CD4-positive, alpha-beta T cell treated with Interleukin-4 for 4 hours (primary cell): ENCODE results near the gene CBLIF.
"Not testable (repeated sequence)": the region's sequence is repeated elsewhere in the genome, so short reads cannot be mapped to it uniquely, and the experiment has no call there.

Experiments used
- DNase-seq: peaks from one replicate; pipeline ENCODE4 v3.0.0-alpha.2; 2020

The CBLIF gene

DNA sequence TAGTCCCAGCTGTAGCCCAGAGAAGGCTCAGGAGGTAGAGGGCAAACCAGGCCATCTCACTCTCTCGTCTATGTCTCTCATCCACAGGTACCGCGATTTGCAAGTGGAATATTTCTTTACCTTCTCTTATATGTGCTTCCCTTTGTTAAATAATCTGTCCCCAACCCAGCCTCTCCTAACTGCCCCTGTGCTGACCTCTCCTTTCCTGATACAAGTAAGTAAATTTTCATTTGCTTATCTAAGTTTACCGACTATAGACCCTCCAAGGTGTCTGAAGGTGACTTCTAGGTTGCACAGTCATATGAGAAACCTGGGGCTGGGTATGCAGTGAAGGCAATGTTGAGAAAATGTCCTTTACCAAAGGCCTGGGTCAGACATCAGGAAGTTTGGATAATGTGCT is at the start of gene CBLIF:
Gene CBLIF (minus strand): TSS at position 101 of the 400 bp plus-strand sequence. CDS start 46 bp downstream, at position 55.
- DNase-seq: no peak

DNA sequence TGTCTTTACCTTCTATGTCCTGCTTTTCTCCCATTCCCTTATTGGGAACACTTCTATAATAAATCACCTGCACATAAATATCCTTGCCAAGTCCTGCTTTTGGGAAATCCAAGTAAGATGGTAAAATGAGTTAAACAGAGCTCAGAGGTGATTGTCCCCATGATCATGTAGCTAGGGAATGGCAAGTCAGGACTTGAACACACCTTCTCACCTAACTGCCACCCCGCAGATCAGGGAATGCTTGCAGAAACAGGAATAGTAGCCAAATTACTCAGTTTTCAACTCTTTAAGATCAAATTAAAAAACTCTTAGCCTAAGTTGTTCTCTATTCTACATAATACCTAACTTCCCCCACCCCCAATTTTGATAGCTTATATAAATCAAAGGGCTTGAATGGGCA is 49.3 kb upstream of the CBLIF start:
- no peak for DNase-seq

DNA sequence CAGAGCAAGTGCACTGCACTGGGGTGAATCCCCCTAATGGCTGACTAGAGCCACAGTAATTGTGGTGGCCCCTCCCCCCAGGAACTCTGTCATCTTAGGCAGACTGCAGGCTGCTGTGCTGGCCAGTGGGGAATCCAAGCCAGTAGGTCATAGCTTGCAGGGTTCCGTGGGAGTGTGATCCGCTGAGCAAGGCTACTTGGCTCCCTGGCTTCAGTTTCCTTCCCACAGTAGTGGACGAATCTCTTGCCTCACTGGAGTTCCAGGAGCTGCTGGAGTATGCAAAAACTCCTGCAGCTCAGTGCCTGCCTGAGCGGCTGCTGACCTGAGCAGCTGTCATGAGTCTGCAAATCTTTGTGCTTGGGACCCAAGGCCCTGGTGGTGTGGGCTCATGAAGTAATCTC is 46.5 kb upstream of the CBLIF start:
- DNase-seq: no peak

DNA sequence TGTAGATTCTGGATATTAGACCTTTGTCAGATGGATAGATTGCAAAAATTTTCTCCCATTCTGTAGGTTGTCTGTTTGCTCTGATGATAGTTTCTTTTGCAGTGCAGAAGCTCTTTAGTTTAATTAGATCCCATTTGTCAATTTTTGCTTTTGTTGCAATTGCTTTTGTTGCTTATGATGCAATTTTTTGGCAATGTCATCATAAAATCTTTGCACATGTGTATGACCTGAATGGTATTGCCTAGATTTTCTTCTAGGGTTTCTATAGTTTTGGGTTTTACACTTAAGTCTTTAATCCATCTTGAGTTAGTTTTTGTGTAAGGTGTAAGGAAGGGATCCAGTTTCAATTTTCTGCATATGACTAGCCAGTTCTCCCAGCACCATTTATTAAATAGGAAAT is 41.9 kb upstream of the CBLIF start:
- not testable (repeated sequence) for DNase-seq

DNA sequence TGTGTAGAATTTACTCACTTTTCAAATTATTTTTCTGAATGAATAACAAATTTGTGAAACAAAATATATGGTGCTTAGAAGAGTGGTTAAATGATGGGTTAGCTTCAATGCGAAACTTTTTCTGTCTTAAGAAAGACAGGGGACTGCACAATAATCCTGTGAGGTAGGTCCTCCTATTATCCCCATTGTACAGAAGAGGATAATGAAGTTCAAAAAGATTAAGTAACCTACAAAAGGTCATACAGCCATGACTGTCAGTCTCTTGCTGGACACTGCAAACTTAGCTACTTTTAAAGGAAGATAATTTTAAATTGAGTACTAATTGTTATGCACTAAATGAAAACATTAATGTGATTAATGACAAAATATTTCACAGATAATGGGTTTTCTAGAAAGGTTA is 38.3 kb upstream of the CBLIF start:
- no peak for DNase-seq

DNA sequence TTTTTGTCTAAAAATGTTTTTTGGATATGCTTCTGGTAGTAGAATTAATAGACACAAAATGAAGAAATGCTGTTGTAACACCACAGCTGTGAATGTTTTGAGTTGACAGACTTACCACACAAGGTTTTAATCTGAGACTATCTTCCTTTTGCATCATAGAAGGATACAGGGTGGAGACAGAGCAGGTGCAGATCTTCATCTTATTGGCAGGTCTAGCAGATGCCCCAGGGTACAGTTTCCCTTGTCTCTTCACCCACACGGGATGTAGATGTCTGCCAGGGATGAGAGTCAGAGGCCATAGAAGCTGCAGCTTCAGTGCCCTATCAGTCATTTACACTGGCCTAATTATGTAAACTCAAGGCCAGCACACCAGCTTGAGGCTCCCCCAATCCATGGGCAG is 34.3 kb upstream of the CBLIF start:
- DNase-seq: no peak

DNA sequence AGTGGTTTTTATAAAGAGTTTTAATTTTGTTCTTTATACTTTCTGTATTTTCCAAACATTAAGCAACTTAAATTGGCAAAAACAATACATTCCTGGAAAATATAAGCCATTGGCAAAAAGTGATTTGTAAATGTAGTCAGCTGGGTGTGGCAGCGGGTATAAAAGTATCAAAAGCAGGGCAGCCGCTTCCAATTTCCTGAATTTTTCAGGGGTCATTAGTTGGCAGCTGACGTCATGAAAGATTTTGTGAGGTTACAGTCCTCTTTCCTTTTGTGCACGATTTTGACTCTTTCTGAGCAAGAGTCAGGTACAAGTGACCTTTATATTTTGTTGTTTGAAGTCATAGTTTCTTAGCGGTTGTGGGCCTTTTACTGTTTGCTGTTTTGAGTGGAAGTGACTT is 33.3 kb upstream of the CBLIF start, which contains the start of gene OOSP3:
Gene OOSP3 (plus strand): TSS at position 208 of the 400 bp plus-strand sequence. CDS start 27 bp downstream, at position 235.
- DNase-seq: no peak

DNA sequence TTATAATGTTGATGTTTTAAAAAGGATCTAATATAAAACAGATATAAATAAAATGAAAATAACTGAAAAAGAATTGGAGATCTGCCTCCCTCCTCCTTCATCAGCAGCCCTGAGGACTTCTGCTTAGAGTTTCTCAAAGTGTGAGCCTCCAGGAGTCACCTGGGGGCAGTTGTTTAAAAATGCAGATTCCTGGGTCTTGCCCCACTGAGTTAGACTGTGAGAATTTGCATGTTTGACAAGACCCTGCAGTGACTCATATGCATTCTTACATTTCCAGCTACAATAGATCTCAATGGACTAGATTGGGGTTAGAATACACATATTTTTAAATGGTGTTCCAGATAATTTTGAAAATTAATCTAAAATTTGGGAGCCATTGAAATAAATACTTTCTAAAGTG is 32.5 kb upstream of the CBLIF start:
- DNase-seq: no peak

DNA sequence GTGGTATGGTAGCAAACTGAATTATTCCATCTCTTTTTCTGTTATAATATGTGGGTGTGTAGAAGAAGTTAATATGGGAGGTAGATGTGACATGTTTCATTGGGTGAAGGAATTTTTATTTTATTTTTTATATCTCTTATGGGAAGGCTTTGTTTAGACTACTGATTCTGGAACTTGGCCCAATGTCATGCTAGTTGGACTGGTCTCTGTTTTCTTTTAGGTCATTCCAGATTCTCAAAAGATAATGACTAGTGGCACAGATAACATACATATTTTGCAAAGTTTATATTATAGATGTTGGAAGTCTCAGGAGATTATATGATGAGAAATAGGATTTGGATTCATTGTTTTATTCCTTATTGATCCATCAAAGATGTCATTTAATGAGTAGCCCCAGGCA is 32.0 kb upstream of the CBLIF start:
- DNase-seq: no peak

DNA sequence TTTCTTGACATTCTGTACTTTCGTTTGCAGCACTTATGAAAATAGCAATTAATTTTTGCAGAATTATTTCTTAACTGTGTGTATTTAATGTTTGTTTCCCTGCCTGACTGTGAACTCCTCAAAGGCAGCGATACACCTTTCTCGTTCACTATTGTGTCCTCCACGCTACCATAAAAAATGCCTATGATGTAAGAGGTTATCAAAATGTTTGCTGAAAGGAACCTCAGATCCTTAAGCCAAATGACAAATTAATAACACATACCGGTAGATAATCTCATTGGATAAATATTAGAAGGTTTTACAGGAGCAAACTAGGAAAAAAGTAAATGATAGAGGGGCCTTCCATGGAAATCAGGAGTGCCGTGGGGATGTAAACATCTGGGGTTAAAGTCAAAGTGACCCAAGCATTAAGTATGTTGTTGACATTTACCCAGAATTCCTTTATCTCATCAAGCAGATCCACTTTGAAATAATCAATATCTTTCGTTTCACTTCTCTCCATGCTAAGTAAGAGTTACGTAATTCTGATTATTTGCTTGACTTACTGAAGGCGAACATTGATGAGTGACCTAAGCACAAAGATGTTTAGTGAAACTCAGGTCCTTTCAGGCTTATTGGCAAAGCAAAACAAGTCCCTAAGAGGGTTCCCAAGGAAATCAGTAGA is 30.7 kb upstream of the CBLIF start:
- no peak for DNase-seq

DNA sequence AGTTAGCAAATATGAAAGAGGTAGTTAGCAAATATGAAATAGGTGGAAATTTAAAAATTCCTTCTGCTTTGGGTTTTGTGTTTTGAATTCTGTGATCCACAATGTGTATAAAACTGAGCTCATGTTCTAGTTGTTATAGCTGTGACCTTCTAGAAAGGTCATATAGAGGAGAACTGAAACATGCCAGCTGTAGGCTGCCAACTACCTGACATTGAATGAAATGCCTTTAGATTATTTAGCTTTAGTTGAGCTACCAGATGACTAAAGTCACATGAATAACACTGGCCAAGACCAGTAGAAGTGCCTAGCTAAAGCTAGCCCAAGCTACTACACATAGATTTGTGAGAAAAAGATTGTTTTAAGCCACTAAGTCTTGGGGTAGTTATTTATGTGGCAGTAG is 26.8 kb upstream of the CBLIF start:
- no peak for DNase-seq

DNA sequence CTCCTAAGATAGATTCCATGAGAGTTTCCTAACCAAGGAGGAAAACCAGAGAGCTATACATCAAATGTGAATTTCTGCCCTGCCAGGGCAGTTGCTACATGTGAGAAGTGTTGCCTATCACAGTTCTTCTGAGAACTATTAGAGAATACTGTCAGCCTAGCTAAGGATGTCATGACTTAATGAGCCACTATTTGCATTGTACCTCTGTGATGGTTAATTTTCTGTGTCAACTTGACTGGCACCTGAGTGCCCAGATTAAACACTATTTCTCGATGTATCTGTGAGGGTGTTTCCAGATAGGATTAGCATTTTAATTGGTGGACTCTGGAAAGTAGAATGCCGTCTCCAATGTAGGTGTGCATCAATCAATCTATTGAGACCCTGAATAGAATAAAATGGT is 22.6 kb upstream of the CBLIF start:
- DNase-seq: no peak

DNA sequence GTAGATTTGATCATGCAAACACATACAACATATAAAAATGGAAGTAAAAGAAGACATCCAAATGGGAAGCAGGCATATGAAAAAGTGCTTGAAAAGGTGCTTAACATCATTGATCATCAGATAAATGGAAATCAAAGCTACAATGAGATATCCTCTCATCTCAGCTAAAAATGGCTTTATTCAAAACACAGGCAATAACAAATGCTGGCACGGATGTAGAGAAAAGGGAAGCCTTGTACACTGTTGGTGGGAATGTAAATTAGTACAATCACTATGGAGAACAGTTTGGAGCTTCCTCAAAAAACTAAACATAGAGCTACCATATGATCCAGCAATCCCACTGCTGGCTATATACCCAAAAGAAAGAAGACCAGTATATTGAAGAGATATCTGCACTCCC is 21.5 kb upstream of the CBLIF start:
- no peak for DNase-seq

DNA sequence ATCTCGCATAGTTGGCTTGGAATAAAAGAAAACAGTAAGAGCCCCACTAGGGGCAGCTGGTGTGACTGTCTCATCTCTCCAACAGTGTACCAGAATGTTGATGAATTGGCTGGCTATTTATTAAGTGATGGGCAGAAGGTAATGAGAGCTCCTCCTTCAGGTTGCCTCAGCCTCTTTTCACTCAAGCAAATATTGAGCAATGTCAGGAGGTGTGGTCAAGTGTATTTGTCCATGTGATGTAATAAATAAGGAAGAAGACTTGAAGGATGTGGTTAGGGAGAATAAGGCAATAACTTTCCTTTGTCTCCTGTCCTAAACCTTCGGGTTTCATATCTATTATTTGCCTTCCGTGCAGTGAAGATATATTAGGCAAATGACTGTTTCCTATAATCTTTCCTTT is 21.1 kb upstream of the CBLIF start, which contains the start of gene TCN1:
Gene TCN1 (minus strand): TSS at position 91 of the 400 bp plus-strand sequence. CDS start 17 bp downstream, at position 74.
- DNase-seq: no peak

DNA sequence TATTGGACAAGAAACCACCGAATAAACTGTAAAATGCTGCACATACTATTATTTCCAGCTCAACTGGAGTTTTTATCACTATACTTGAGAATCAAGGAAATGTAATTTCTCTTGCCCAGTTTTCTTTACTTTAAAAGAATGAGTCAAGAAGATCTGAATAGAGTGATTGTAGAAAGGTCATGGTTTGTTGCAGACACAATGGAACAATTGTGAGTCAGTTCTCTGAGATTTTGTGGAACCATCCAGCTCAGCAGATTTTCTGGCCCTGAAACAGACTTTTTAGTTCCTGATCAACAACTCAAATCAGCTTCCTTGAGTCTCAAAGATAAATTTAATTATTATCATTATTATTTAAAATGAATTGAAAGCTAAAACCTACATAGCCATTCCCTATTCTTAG is 19.7 kb upstream of the CBLIF start:
- DNase-seq: no peak

DNA sequence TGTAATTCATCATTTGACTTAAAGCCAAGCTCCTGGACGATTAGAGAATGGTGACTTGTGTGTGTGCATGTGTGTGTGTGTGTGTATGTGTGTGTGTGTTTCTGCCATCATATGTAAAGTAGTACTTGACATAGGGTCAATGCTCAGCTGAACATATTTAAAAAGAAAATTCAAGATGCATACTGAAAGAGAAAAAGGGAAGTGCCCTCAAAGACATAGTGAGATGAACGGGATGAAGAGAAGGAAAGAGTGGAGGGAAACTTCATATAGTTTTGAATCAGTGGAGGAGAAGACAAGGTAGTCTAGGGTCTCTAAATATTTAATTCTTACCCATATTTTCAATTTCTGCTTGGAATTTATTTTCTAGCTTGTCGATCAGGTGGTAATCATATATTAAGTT is 17.0 kb upstream of the CBLIF start:
- no peak for DNase-seq

DNA sequence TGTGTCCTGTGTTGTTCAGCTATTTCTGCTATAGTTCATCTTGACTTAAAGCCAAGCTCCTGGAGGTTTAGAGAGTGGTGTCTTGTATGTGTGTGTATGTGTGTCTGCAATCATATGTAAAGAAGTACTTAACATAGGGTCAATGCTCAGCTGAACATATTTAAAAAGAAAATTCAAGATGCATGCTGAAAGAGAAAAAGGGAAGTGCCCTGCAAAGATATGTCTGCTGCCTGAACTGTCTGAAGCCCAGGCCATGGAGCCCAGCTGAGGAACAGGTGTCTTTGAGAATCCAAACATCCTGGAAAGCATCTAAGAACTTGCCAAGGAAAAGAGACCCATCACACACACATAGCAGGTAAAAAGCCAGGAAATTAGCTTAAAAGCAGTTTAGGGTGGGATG is 14.4 kb upstream of the CBLIF start:
- no peak for DNase-seq

DNA sequence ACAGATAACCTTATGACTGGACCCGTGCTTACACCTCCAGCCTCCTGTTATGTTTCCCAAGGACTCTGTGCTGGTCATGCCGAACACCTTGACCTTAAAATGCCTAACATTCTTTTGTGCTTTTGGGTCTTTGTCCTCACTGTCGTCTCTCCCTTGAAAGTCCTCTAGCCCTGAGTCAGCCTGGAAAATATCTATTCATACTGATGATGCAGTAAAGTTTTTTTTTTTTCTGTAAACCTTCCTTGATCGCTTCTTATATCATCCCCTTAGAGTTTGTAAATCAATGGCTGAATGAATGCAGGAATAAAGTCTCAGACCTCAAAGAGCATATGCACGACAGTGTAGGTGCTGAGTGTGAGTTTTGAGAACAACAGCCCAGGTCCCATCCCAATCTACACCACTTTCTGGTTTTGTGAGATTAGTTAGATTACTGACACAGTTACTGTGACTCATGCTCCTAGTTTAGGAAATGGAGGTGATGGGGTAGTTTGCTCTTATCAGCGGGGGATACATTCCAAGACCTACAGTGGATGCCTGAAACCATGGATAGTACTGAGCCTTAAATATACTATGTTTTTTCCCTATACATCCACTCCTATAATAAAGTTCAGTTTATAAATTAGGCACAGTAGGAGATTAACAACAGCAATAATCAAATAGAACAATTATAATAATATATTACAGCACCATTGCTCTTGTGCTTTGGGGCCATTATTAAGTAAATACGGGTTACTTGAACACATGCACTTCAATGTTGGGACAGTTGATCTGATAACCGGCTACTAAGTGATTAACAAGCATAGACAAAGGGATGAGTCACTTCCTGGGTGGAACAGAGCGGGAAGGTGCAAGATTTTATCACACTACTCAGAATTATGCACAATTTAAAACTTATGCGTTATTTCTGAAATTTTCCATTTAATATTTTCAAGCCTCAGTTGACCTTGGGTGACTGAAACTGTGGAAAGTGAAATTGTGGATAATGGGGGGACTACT is 12.4 kb upstream of the CBLIF start:
- peak; percentile 71 for DNase-seq

DNA sequence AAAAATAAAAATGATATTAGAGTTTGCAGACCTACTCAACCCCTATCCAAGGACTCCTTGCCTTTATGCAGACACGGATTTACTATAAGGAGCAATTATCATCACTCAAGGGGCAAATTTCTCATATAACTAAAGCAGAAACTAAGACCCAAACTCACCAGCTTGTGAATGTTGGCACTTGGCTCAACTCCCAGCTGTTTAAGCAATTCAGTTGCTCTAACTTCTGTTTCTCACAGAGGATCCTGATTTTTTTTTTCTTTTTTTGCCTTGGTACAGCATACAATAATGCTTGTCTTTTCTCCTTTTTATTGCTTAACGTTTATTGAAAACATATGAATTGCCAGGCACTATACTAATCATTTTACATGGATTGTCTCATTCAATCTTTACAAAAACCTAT is 9.6 kb upstream of the CBLIF start:
- DNase-seq: no peak

DNA sequence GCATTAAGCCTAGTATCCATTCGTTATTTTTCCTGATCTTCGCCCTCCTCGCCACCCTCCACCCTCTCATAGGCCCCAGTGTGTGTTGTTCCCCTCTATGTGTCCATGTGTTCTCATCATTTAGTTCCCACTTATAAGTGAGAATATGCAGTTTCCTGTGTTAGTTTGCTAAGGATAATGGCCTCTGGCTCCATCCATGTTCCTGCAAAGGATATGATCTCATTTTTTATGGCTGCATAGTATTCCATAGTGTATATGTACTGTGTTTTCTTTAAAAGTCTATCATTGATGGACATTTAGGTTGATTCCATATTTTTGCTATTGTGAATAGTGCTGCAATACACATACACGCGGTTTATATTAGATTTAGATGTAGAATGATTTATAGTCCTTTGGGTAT is 6.1 kb upstream of the CBLIF start:
- not testable (repeated sequence) for DNase-seq

DNA sequence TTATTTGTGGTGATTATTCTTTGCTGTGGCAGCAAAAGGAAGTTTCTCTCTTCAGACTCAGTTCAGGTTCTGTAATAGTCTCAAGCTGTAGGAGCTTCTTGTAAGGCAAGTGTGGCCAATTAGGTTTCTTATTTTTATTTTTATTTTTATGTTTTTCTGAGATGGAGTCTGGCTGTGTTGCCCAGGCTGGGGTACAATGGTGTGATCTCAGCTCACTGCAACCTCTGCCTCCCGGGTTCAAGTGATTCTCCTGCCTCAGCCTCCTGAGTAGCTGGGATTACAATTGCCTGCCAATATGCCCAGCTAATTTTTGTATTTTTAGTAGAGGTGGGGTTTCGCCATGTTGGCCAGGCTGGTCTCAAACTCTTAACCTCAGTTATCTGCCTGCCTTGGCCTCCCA is 4.3 kb upstream of the CBLIF start:
- DNase-seq: not testable (repeated sequence)

DNA sequence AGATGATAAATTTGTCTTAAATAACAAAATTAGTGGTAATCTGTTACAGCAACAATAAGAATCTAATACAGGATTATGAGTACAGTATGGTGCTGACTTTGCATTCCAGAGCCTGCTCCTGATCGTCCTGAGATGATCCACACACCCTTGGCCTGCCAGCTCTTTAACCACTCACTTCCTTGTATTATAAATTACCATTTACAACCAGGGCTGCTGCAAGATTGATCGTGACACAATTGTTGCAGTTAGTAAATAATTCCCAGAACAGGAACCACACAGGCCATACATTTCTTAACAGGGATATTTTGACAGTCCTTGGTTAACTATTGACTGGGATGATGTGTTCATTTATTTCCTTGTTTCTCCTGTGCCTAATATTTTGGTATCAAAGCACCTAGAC is 3.8 kb upstream of the CBLIF start:
- no peak for DNase-seq

DNA sequence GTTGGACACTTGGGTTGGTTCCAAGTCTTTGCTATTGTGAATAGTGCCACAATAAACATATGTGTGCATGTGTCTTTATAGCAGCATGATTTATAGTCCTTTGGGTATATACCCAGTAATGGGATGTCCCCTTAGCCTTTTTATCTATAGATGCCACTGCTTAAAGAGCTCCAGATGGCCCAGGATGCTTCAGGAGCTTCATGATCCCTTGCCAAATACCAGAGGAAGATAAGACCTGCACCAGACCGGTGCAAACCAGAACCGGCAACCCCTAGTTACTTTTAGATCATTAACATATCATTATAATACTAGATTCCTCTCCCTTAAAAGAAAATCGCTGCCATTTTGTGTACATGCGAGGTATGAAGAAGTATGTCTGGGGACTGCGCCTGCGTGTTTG is 3.1 kb upstream of the CBLIF start:
- not testable (repeated sequence) for DNase-seq

DNA sequence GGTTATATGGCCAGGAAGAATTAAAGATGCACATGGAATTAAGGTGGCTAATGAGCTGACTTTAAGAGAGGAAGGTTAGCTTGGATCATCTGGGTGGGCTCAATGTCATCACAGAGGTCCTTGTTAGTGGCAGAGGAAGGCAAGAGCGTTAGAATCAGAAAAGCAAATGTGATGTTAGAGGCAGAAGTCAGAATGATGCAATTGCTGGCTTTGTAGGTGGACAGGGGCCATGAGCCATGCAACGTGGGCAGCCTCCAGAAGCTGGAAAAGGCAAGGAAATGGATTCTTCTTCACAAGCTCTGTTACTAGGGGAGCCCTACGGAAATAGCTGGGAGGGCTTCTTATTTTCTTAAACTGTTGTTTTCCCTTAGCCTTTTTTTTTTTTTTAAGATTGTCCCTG is 2.3 kb upstream of the CBLIF start:
- no peak for DNase-seq
